Loucy (cell line): ENCODE results near the gene TBC1D22A.

Experiments
- EZH2phosphoT487 ChIP-seq: fragments of 200-600 bp; IDR thresholded peaks from 2 replicates; pipeline ENCODE4 v1.6.1; 2018; ENCODE audit warnings: antibody characterized with exemption, mild to moderate bottlenecking, moderate library complexity, borderline replicate concordance
- TF ChIP-seq, protein P1 (sequence below): fragments of 200-600 bp; sonication (generic); conservative IDR thresholded peaks from 2 replicates; pipeline ENCODE4 v1.5.1; 2014; ENCODE audit warnings: mild to moderate bottlenecking, antibody characterized with exemption, low read length

DNA sequence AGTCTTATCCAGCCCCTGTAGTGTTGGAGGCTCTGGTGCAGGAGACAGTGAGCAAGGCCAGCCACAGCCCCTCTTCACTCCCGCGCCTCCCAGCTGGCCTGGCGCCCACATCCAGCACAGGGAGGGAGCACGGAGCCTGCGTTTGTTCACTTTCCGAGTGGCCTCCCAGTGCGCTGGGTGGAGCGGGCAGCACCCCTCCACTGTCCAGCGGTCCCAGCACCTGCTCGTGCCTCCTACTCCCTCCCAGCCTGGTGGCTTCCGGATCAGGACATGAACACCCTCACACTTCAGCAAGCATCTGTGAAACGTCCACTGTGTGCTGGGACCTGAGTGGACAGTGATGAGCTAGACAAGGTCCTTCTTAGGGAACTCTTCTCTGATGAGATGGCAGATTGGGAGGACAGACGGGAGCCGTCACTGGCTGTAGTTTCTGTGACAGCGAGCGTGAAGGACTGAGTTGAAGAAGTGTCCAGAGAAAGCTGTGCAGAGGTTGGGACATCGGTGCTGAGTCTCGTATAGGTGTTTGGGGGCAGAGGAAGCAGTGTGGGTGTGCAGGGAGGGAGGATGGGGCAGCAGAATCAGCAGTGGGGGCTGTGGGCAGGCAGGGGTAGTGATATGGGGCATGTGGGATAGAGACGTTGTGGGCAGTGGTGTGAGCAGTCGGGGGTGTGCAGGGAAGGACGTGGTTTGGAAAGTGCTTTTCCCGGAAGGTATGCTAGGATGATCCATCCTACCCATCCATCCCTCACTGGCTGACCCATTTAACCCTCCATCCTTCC, 256.8 kb downstream of the TBC1D22A start:
- TF ChIP-seq, protein P1, sequence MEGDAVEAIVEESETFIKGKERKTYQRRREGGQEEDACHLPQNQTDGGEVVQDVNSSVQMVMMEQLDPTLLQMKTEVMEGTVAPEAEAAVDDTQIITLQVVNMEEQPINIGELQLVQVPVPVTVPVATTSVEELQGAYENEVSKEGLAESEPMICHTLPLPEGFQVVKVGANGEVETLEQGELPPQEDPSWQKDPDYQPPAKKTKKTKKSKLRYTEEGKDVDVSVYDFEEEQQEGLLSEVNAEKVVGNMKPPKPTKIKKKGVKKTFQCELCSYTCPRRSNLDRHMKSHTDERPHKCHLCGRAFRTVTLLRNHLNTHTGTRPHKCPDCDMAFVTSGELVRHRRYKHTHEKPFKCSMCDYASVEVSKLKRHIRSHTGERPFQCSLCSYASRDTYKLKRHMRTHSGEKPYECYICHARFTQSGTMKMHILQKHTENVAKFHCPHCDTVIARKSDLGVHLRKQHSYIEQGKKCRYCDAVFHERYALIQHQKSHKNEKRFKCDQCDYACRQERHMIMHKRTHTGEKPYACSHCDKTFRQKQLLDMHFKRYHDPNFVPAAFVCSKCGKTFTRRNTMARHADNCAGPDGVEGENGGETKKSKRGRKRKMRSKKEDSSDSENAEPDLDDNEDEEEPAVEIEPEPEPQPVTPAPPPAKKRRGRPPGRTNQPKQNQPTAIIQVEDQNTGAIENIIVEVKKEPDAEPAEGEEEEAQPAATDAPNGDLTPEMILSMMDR = no peak
- no peak for TF ChIP-seq EZH2phosphoT487
